ENCODE results near the gene IGDCC3.

The IGDCC3 gene

GRCh38 chr15:65318870-65319356 is 58.9 kb downstream of the IGDCC3 start:
- peak; percentile 62 for DNase-seq

- DNase-seq: no peak
These were observed 65.3 kb downstream of the IGDCC3 start for GRCh38 chr15:65312400-65312916.

- DNase-seq: no peak
These were observed 66.0 kb downstream of the IGDCC3 start for GRCh38 chr15:65311760-65312159.

- DNase-seq: no peak
These were observed 67.2 kb downstream of the IGDCC3 start for GRCh38 chr15:65310431-65311137.

GRCh38 chr15:65309882-65310418 is 67.9 kb downstream of the IGDCC3 start:
- no peak for DNase-seq

GRCh38 chr15:65307978-65308377 is 69.8 kb downstream of the IGDCC3 start:
- DNase-seq: no peak

- DNase-seq: no peak
These were observed 71.3 kb downstream of the IGDCC3 start for GRCh38 chr15:65306551-65306950.

- DNase-seq: no peak
These were observed 72.0 kb downstream of the IGDCC3 start for GRCh38 chr15:65305776-65306175.

- DNase-seq: no peak
These were observed 72.5 kb downstream of the IGDCC3 start for GRCh38 chr15:65305150-65305758.

GRCh38 chr15:65304381-65305149 is 73.2 kb downstream of the IGDCC3 start, which contains the start of gene RNU5B-1:
Gene RNU5B-1 (plus strand): TSS chr15:65304677.
- peak; percentile 80 for DNase-seq

- DNase-seq: peak; percentile 29
These were observed 74.0 kb downstream of the IGDCC3 start for GRCh38 chr15:65303687-65304380.

GRCh38 chr15:65302061-65302460 is 75.7 kb downstream of the IGDCC3 start:
- no peak for DNase-seq

GRCh38 chr15:65300924-65301441 is 76.8 kb downstream of the IGDCC3 start:
- DNase-seq: no peak

- no peak for DNase-seq
These were observed 79.1 kb downstream of the IGDCC3 start for GRCh38 chr15:65298731-65299130.

- DNase-seq: no peak
These were observed 84.8 kb downstream of the IGDCC3 start for GRCh38 chr15:65292938-65293518.

- DNase-seq: no peak
These were observed 87.6 kb downstream of the IGDCC3 start for GRCh38 chr15:65290228-65290627.

GRCh38 chr15:65289261-65289854 is 88.4 kb downstream of the IGDCC3 start:
- no peak for DNase-seq

- DNase-seq: no peak
These were observed 90.3 kb downstream of the IGDCC3 start for GRCh38 chr15:65287520-65287855.

- peak; percentile 92 for DNase-seq
These were observed 90.9 kb downstream of the IGDCC3 start, which contains the start of gene PARP16 for GRCh38 chr15:65286704-65287519. Gene PARP16 (minus strand): TSS chr15:65286883. CDS start chr15:65286426, 457 bp downstream.

GRCh38 chr15:65286069-65286703 is 91.6 kb downstream of the IGDCC3 start:
- DNase-seq: no peak

Data from GDM1 (cell line).